ENCODE measurements around the gene FBXO47. TPM values are rescaled to one million over a fixed set of nuclear protein-coding genes. Genes with fewer than 3 reads are reported as not detected.

Gene FBXO47
- total RNA-seq, 1 donor from 2014 or later = not detected

GRCh38 chr17:38918129-38918913 is 48.9 kb downstream of the FBXO47 start:
- no peak for TF ChIP-seq CTCF (IDR thresholded peaks at IDR 0.05; ENCODE audit: unreplicated experiment)
- DNase-seq (ENCODE audit: low spot score in 2 of 2, unreplicated experiment in 2 of 2) = no peak

GRCh38 chr17:38917259-38917658 is 49.9 kb downstream of the FBXO47 start:
- H3K27ac Mint-ChIP-seq = peak overlapping the region; percentile 24
- H3K4me1 Mint-ChIP-seq = peaks cover 17% of the 10 kb centered on the region
- H3K9me3 Mint-ChIP-seq = no peaks in the 10 kb centered on the region
- H3K4me3 Mint-ChIP-seq = no peak overlapping the region
- DNase-seq (ENCODE audit: low spot score in 2 of 2, unreplicated experiment in 2 of 2) = no peak
- peaks cover 28% of the 10 kb centered on the region for H3K36me3 Mint-ChIP-seq
- H3K27me3 Mint-ChIP-seq (ENCODE audit: low read depth) = no peaks in the 10 kb centered on the region
- TF ChIP-seq CTCF (IDR thresholded peaks at IDR 0.05; ENCODE audit: unreplicated experiment) = no peak

More at GRCh38 chr17:38918129-38918913, 48.9 kb downstream of the FBXO47 start:
- no peaks in the 10 kb centered on the region for H3K9me3 Mint-ChIP-seq
- H3K4me3 Mint-ChIP-seq = no peak overlapping the region
- no peak overlapping the region for H3K27ac Mint-ChIP-seq
- H3K27me3 Mint-ChIP-seq (ENCODE audit: low read depth) = no peaks in the 10 kb centered on the region
- peaks cover 25% of the 10 kb centered on the region for H3K4me1 Mint-ChIP-seq
- H3K36me3 Mint-ChIP-seq = peaks cover 28% of the 10 kb centered on the region

GRCh38 chr17:38916771-38917170 is 50.4 kb downstream of the FBXO47 start:
- peak overlapping the region; percentile 4 for H3K27ac Mint-ChIP-seq
- peaks cover 28% of the 10 kb centered on the region for H3K36me3 Mint-ChIP-seq
- no peak for TF ChIP-seq CTCF (IDR thresholded peaks at IDR 0.05; ENCODE audit: unreplicated experiment)
- no peak overlapping the region for H3K4me3 Mint-ChIP-seq
- H3K9me3 Mint-ChIP-seq = no peaks in the 10 kb centered on the region
- peaks cover 12% of the 10 kb centered on the region for H3K4me1 Mint-ChIP-seq
- peak in 1 of 2 experiments; percentile 13 for DNase-seq (ENCODE audit: low spot score in 2 of 2, unreplicated experiment in 2 of 2)
- H3K27me3 Mint-ChIP-seq (ENCODE audit: low read depth) = no peaks in the 10 kb centered on the region

- TF ChIP-seq CTCF (IDR thresholded peaks at IDR 0.05; ENCODE audit: unreplicated experiment) = no peak
- no peak for DNase-seq (ENCODE audit: low spot score in 2 of 2, unreplicated experiment in 2 of 2)
- H3K27ac Mint-ChIP-seq = no peak overlapping the region
- peaks cover 4% of the 10 kb centered on the region for H3K4me1 Mint-ChIP-seq
- no peaks in the 10 kb centered on the region for H3K27me3 Mint-ChIP-seq (ENCODE audit: low read depth)
- no peaks in the 10 kb centered on the region for H3K9me3 Mint-ChIP-seq
- H3K36me3 Mint-ChIP-seq = peaks cover 27% of the 10 kb centered on the region
- no peak overlapping the region for H3K4me3 Mint-ChIP-seq
These were observed 51.6 kb downstream of the FBXO47 start for GRCh38 chr17:38915639-38915995.

GRCh38 chr17:38914741-38915638 is 52.2 kb downstream of the FBXO47 start:
- Mint-ChIP-seq H3K4me1 (no peaks in the 10 kb centered on the region), H3K36me3 (peaks cover 24% of the 10 kb centered on the region), H3K9me3 (no peaks in the 10 kb centered on the region), H3K27me3 (ENCODE audit: low read depth) (no peaks in the 10 kb centered on the region), H3K27ac (no peak overlapping the region), H3K4me3 (no peak overlapping the region)
- TF ChIP-seq CTCF (IDR thresholded peaks at IDR 0.05; ENCODE audit: unreplicated experiment) = no peak
- peak in 1 of 2 experiments; percentile 34 for DNase-seq (ENCODE audit: low spot score in 2 of 2, unreplicated experiment in 2 of 2)
